OCI-LY3 (cell line): ENCODE data around the gene PTPRR.

Source experiments
- H2AFZ ChIP-seq: fragments of 200-600, 300-600 bp; shearing (Covaris generic); 2 replicates; pipeline ENCODE4 v1.6.0; 2014; ENCODE audit warnings: antibody characterized with exemption, low read depth, low read length
- H3K27ac ChIP-seq: fragments of 200-600, 300-600 bp; sonication (generic); 2 replicates; pipeline ENCODE4 v1.5.1; 2014; ENCODE audit warnings: mild to moderate bottlenecking, low read length, moderate library complexity, mixed read lengths
- H3K27me3 ChIP-seq: fragments of 200-600, 300-600 bp; sonication (generic); 2 replicates; pipeline ENCODE4 v1.6.1; 2014; ENCODE audit warnings: low read depth, low read length, mixed read lengths
- H3K36me3 ChIP-seq: fragments of 200-600, 300-600 bp; sonication (generic); replicated peaks from 2 replicates; pipeline ENCODE3; 2014; ENCODE audit warnings: low read depth, low read length, mixed read lengths
- H3K4me1 ChIP-seq: fragments of 300-600, 200-600 bp; sonication (generic); 2 replicates; pipeline ENCODE4 v1.6.1; 2014; ENCODE audit warnings: low read length, mixed read lengths
- H3K4me2 ChIP-seq: fragments of 200-600, 300-600 bp; sonication (generic); 2 replicates; pipeline ENCODE4 v1.6.1; 2014; ENCODE audit warnings: low read length, mixed read lengths
- H3K4me3 ChIP-seq: fragments of 300-600, 200-600 bp; sonication (generic); 2 replicates; pipeline ENCODE4 v1.5.1; 2014; ENCODE audit warnings: antibody characterized with exemption, mild to moderate bottlenecking, low read length, moderate library complexity
- H3K79me2 ChIP-seq: fragments of 300-600, 200-600 bp; shearing (Covaris generic); 2 replicates; pipeline ENCODE4 v1.6.1; 2014; ENCODE audit warnings: mild to moderate bottlenecking, low read length, mixed read lengths
- H3K9ac ChIP-seq: fragments of 300-600, 200-600 bp; shearing (Covaris generic); 2 replicates; pipeline ENCODE4 v1.6.0; 2014; ENCODE audit warnings: mild to moderate bottlenecking, low read length, moderate library complexity
- H3K9me3 ChIP-seq: fragments of 200-600, 300-600 bp; shearing (Covaris generic); 2 replicates; pipeline ENCODE4 v1.6.1; 2014; ENCODE audit warnings: low read length, mixed read lengths; ENCODE audit not compliant: insufficient read depth
- H4K20me1 ChIP-seq: fragments of 200-600, 300-600 bp; sonication (generic); 2 replicates; pipeline ENCODE4 v1.6.1; 2016; ENCODE audit warnings: low read length, mixed read lengths; ENCODE audit not compliant: insufficient read depth
- EZH2phosphoT487 ChIP-seq: fragments of 200-600 bp; shearing (Covaris generic); IDR thresholded peaks from 2 replicates; pipeline ENCODE4 v1.6.1; 2018; ENCODE audit warnings: antibody characterized with exemption, mixed run types, low read depth
- TF ChIP-seq, protein P1 (sequence below): fragments of 200-600, 300-600 bp; sonication (generic); IDR thresholded peaks from 2 replicates; pipeline ENCODE4 v1.5.1; 2014; ENCODE audit warnings: antibody characterized with exemption, low read length, low read depth

The PTPRR gene

GRCh38 chr12:70907412-70907811 lies 13.1 kb downstream of the PTPRR start:
- H3K79me2 ChIP-seq = no peaks in the 10 kb centered on the region
- TF ChIP-seq, protein P1, sequence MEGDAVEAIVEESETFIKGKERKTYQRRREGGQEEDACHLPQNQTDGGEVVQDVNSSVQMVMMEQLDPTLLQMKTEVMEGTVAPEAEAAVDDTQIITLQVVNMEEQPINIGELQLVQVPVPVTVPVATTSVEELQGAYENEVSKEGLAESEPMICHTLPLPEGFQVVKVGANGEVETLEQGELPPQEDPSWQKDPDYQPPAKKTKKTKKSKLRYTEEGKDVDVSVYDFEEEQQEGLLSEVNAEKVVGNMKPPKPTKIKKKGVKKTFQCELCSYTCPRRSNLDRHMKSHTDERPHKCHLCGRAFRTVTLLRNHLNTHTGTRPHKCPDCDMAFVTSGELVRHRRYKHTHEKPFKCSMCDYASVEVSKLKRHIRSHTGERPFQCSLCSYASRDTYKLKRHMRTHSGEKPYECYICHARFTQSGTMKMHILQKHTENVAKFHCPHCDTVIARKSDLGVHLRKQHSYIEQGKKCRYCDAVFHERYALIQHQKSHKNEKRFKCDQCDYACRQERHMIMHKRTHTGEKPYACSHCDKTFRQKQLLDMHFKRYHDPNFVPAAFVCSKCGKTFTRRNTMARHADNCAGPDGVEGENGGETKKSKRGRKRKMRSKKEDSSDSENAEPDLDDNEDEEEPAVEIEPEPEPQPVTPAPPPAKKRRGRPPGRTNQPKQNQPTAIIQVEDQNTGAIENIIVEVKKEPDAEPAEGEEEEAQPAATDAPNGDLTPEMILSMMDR = no peak
- TF ChIP-seq EZH2phosphoT487 = no peak
- no peak overlapping the region for H3K4me2 ChIP-seq
- H2AFZ ChIP-seq = no peak overlapping the region
- no peaks in the 10 kb centered on the region for H4K20me1 ChIP-seq
- no peaks in the 10 kb centered on the region for H3K27me3 ChIP-seq
- H3K4me3 ChIP-seq = no peak overlapping the region
- H3K9ac ChIP-seq = no peak overlapping the region
- H3K4me1 ChIP-seq = no peaks in the 10 kb centered on the region
- H3K9me3 ChIP-seq = no peaks in the 10 kb centered on the region
- H3K27ac ChIP-seq = no peak overlapping the region
- no peaks in the 10 kb centered on the region for H3K36me3 ChIP-seq

DNA sequence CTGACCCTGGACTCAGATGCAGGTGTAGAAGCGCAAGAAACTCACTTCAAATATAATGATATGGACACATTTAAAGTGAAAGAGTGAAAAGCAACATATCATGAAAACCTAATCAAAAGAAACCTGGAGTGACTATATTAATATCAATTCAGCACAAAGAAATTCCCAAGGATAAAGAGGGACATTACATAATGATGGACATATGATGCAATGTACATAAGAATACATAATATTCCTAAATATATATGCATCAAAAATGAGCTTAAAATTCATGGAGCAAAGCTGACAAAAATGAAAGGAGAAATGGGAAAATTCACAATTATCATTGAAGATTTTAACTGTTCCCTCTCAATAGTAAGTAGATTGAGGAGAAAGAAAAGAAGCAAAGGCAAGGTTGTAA lies 24.6 kb downstream of the PTPRR start:
- Histone ChIP-seq H3K36me3 (no peaks in the 10 kb centered on the region), H3K27ac (no peak overlapping the region), H2AFZ (no peak overlapping the region), H3K79me2 (no peaks in the 10 kb centered on the region), H4K20me1 (no peaks in the 10 kb centered on the region), H3K4me1 (no peaks in the 10 kb centered on the region), H3K4me3 (no peak overlapping the region), H3K9me3 (no peaks in the 10 kb centered on the region), H3K9ac (no peak overlapping the region), H3K4me2 (no peak overlapping the region), H3K27me3 (no peaks in the 10 kb centered on the region)
- TF ChIP-seq, protein P1 = no peak
- no peak for TF ChIP-seq EZH2phosphoT487

DNA sequence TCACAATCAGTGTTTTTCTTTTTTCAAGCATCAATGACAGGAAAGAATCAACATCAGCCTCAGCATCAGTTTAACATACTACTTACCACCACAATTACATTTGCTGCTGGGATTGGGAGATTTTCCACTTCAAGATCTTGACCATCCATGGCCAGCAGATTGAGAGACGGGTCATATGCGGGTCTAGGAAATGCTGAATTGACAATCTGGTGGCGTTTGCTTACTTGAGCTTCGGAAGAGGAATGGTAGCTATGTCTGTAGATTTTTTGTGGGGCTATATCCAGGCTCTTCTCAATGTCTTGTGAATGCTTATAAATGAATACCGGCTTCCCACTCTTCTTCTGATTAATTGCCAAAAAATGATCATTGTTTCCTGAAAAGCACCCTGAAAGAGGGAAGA lies 27.9 kb downstream of the PTPRR start:
- H3K4me3 ChIP-seq = no peak overlapping the region
- no peak overlapping the region for H3K27ac ChIP-seq
- no peaks in the 10 kb centered on the region for H3K79me2 ChIP-seq
- H3K4me1 ChIP-seq = no peaks in the 10 kb centered on the region
- H4K20me1 ChIP-seq = no peaks in the 10 kb centered on the region
- no peaks in the 10 kb centered on the region for H3K27me3 ChIP-seq
- no peak overlapping the region for H3K4me2 ChIP-seq
- H3K9ac ChIP-seq = no peak overlapping the region
- no peak overlapping the region for H2AFZ ChIP-seq
- no peaks in the 10 kb centered on the region for H3K36me3 ChIP-seq
- no peaks in the 10 kb centered on the region for H3K9me3 ChIP-seq
- TF ChIP-seq EZH2phosphoT487 = no peak
- TF ChIP-seq, protein P1 = no peak

- Histone ChIP-seq H3K9ac (no peak overlapping the region), H3K27me3 (no peaks in the 10 kb centered on the region), H2AFZ (no peak overlapping the region), H3K36me3 (no peaks in the 10 kb centered on the region), H3K27ac (no peak overlapping the region), H3K79me2 (no peaks in the 10 kb centered on the region), H3K9me3 (no peaks in the 10 kb centered on the region), H4K20me1 (no peaks in the 10 kb centered on the region), H3K4me1 (no peaks in the 10 kb centered on the region), H3K4me2 (no peak overlapping the region), H3K4me3 (no peak overlapping the region)
- no peak for TF ChIP-seq EZH2phosphoT487
- TF ChIP-seq, protein P1 = no peak
Measured at GRCh38 chr12:70890895-70891832, 29.4 kb downstream of the PTPRR start.
